NCI-H1105 treated with DMSO at 0.1 percent for 48 hours (cell line): Measurements from ENCODE around the gene TMEM132D.

Experiments used
- DNase-seq: peaks from one replicate; lab custom pipeline; 2025; lab: John Stamatoyannopoulos, UW

TMEM132D gene

GRCh38 chr12:129534966-129535750, 368.7 kb downstream of the TMEM132D start:
- no peak for DNase-seq

DNA sequence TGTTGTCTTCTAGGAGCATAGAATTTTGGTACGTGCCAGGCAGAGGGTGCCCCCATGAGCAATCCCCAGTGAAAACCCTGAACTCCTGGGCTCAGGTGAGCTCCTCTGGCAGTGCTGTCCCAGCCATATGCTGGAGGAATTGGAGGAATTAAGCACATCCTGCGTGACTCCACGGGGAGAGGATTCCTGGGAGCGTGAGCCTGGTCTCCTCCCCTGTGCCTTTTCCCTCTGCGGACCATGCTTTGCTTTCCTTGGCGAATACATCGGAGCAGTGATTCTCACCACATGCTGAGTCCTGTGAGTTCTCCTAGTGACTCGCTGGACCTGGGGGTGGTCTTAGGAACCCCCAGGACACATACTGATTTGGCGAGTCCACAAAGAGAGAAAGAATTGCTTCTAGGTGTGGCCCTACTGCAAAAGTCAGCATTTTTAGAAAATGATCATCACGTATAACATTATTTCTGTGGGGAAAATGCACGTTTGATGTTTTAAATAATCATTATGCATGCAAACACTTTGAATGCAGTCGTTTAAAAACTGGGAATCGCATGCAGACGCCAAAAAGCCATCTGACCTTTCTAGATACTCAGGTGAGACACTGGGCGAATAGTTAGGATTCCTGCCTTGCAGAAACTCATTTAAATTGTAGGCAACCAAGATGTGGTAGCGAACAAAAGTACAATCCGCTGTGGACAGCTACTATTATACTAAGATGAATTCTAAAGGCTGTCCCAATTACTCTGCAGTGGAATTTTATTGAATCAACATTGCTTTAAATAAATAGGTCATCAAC, 370.9 kb downstream of the TMEM132D start:
- DNase-seq: no peak

GRCh38 chr12:129532082-129532481, 371.7 kb downstream of the TMEM132D start:
- no peak for DNase-seq

DNA sequence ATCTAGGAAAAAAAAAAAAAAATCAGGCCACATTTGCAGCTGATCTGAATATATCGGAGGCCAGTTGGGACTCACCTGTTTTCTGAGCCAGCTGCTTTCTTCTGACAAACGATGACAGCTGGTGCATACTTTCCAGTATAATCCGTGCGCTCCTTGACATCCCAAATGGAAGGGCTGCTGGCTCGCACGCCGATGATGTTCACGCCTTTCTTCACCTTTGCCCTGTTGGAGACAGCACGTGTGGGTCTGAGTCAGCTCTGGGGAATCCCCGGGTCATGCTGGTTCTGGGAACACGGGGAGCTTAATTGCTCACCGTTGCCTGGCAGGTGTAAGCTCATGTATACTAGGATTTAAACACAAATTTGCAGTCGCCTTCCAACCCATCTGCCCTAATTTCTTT, 372.8 kb downstream of the TMEM132D start:
- DNase-seq: peak; percentile 6

- no peak for DNase-seq
Measured at GRCh38 chr12:129530517-129530916, 373.3 kb downstream of the TMEM132D start.

DNA sequence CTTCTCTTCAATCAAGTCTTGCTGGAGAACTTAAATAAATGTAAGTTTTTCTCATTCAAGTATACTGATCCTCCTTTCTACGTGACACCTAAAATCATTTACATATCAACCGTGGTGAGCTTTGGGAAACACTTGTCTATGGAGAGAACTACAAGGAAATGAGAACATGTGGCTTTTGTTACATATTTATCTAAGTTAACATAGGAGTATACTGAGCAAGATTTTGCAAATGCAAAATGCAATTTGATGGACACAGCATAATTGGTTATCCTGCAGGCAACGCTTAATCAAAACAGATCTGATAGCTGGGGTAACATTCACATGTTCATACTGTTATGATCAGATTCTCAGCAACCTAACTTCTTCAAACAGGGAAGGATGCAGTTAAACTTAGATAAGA, 376.3 kb downstream of the TMEM132D start:
- DNase-seq: no peak

- DNase-seq: no peak
Measured at GRCh38 chr12:129523621-129524020, 380.2 kb downstream of the TMEM132D start.

DNA sequence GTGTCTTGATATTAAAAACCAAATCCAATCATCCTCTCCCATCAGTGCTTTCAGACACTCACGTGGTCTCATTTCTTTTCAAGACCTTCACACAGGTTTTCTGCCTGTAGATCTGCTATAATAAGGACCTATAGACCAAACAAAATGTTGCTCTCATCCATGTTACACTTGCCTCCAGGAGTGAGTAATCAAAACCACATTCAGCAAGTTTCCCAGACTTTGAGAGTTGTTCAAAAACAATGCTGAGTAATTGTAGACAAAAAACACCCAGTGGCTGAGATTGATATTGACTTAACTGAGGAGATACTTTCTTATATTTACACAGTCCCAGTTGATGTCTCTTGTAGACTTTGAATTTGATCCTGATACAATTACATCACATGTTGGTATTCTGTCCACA, 383.1 kb downstream of the TMEM132D start:
- DNase-seq: no peak

GRCh38 chr12:129503802-129504201, 400.0 kb downstream of the TMEM132D start:
- DNase-seq: no peak

GRCh38 chr12:129496226-129496625, 407.6 kb downstream of the TMEM132D start:
- DNase-seq: no peak

DNA sequence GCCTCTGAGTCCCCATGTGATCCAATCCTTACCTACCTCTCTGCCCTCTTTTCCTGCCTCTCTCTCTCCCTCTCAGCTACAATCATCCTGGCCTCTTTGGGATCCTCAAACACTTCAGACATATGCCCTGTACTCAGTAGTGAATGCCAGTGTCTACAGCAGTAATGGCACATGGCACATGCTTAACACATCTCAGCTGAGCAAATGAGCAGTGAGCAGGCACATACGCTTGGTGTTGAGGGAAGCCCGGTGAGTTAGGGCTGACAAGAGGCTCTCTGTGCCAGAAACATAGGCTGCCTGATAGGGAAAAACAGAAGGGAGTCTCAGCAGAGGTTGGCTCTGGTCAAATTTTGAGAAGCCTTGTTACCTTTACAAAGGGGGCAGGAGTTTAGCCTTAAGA, 409.1 kb downstream of the TMEM132D start:
- no peak for DNase-seq

GRCh38 chr12:129494260-129494659, 409.6 kb downstream of the TMEM132D start:
- no peak for DNase-seq

- DNase-seq: no peak
Measured at GRCh38 chr12:129489100-129489676, 414.6 kb downstream of the TMEM132D start.

DNA sequence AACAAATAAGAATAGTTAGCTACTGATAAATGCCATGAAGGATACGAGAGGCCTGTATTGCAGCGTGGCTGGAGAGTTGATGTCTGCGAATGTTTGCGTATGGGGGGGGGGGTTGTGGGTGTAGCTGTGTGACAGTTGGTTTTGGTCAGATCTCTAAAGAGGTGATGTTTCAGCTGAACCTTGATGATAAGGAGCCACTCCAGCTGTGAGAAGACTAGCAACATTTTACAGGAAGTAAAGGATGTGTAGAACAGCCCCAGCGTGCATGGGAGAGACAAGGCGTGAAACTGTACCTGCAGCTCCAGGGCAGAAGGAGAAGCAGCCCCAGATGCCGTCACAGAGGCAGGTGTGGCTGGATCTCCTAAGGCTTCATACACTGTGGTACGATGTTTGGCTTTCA, 416.9 kb downstream of the TMEM132D start:
- DNase-seq: no peak

DNA sequence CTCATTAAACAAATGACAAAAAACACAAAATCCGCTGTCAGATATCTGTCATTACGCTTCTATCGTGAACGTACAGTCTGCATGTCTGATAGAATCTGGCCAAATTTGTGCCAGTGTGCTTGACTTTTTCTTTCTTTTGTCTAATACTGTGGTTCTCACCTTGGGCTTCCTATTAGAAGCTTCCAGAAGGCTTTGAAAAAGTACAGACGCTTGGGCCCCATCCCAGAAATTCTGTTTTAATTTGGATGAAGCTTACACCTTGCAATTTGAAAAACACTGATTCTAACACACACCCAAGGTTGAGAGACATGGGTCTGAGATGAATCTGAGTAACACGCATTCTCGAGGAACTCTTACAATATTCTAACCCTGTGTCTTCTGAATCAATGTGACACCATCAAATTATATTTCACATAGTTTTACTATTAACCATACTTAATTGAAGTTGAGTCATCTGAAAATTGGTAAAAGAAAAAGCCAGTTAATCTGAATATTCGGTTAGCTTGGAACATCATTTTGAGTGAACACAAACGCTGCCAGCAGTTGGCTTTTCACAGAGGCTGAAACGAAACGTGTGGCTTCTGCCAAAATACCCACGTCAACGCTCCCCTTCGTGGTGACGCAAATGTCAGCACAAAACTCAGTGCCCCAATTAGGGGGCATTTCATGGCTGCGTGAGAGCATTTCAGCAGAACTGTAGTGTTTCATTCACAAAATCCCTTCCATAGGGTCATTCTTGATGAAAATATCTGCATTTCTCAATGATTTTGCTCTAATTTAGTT, 420.5 kb downstream of the TMEM132D start:
- DNase-seq: no peak

- DNase-seq: no peak
Measured at GRCh38 chr12:129481921-129482320, 421.9 kb downstream of the TMEM132D start.

- no peak for DNase-seq
Measured at GRCh38 chr12:129470196-129470595, 433.6 kb downstream of the TMEM132D start.

DNA sequence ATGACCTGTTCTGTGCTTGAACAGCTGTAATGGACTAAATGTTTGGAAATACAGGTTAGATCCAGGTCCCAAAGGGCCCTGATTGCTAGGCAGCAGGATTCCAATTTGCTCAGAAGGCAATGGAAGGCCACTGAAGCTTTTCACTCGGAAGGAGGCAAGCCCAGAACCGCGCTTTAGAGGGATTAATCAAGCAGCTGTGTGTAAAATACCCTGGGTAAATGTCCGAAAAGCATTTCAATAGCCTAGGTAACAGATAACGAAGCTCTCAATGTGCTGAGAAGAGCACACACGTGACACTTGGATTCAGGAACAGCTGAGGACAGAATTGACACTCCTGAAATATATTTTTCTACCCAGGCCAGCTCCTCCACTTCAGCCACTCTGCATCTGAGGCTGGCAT, 436.1 kb downstream of the TMEM132D start:
- no peak for DNase-seq

- no peak for DNase-seq
Measured at GRCh38 chr12:129467289-129467688, 436.5 kb downstream of the TMEM132D start.

- no peak for DNase-seq
Measured at GRCh38 chr12:129466499-129466898, 437.3 kb downstream of the TMEM132D start.

DNA sequence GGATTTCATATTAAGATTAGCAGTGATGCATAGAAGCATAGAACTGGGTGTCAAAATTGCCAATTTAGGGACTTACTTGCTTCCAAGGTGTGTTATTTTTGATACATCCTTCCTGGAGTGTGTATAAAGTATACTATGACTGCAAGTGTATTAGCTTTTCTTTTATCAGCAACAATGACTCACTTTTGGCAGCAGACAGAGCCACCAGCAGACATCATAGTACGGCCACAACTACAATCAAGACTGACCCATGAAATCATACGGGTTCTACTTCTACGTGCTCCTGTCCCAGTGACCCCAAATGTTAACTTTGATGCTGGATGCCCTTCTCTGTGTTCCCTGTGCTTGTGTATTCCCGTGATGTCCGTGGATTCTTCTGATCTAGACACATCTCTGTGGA, 443.9 kb downstream of the TMEM132D start:
- DNase-seq: no peak

GRCh38 chr12:129446696-129447095, 457.1 kb downstream of the TMEM132D start:
- DNase-seq: no peak
